Measurements from ENCODE around the gene RBM38. TPM values are rescaled to one million over a fixed set of nuclear protein-coding genes. Genes with fewer than 3 reads are reported as not detected.

The RBM38 gene
- total and polyA plus RNA-seq, 10 of the 15 experiments (the other 5 are each of a cell fraction or from before 2014, with no cell fraction given), result 0.32 to 118 (median 25.2) TPM

GRCh38 chr20:57392512-57393271 lies 1.5 kb downstream of the RBM38 start (continued):
- TF ChIP-seq ZBTB11 (CRISPR knock-in tag; IDR thresholded peaks at IDR 0.05) (no peak), SIN3A (IDR thresholded peaks at IDR 0.05; ENCODE audit: low read depth, low read length) (peak; percentile 80; the same call in 1 of the 2 replicates), ZNF384 (IDR thresholded peaks at IDR 0.05; ENCODE audit: borderline replicate concordance, low read depth, low read length) (no peak), IKZF1 (conservative IDR thresholded peaks at IDR 0.05) (peak; percentile 82), NKRF (conservative IDR thresholded peaks at IDR 0.05) (peak; percentile 68), BHLHE40 (IDR thresholded peaks at IDR 0.05; ENCODE audit: borderline replicate concordance in 1 of 2, low read depth in 2 of 2, low read length in 1 of 2) (peak; percentile 83 to 88), NBN (IDR thresholded peaks at IDR 0.05) (peak; percentile 55; the same call in 1 of the 2 replicates), MEF2B (IDR thresholded peaks at IDR 0.05; ENCODE audit: partially characterized antibody, poor library complexity, severe bottlenecking) (peak; percentile 51), EP300 (IDR thresholded peaks at IDR 0.05; ENCODE audit: borderline replicate concordance in 1 of 2, control insufficient read depth in 1 of 2, low read depth in 2 of 2, low read length in 2 of 2) (peak; percentile 56 to 59; a peak in 2 of 4 replicates), BACH1 (IDR thresholded peaks at IDR 0.05; ENCODE audit: borderline replicate concordance) (peak; percentile 65; the same call in 1 of the 2 replicates), GATAD2B (conservative IDR thresholded peaks at IDR 0.05; ENCODE audit: low read depth) (peak; percentile 66; the same call in 1 of the 2 replicates), TCF3 (IDR thresholded peaks at IDR 0.05; ENCODE audit: borderline replicate concordance, insufficient read depth, low read depth, low read length) (peak; percentile 80; the same call in 1 of the 2 replicates), BCL11A (IDR thresholded peaks at IDR 0.05; ENCODE audit: low read depth, low read length) (0 out of 2 replicates have a peak, but pooled peaks have one; percentile 2), POU2F2 (IDR thresholded peaks at IDR 0.05; ENCODE audit: borderline replicate concordance, low read depth, low read length) (peak; percentile 22; the same call in 1 of the 3 replicates), MXI1 (IDR thresholded peaks at IDR 0.05; ENCODE audit: low read depth, low read length) (peak; percentile 65), POLR2A (IDR thresholded peaks at IDR 0.05; ENCODE audit: low read depth, low read length) (peak; percentile 71), EZH2 (IDR thresholded peaks at IDR 0.05; ENCODE audit: borderline replicate concordance, control insufficient read depth, low read depth, low read length) (no peak), PAX5 (IDR thresholded peaks at IDR 0.05; ENCODE audit: borderline replicate concordance, low read depth, low read length) (0 out of 2 replicates have a peak, but pooled peaks have one; percentile 11), DPF2 (IDR thresholded peaks at IDR 0.05) (peak; percentile 73), ATF7 (IDR thresholded peaks at IDR 0.05; ENCODE audit: low read depth) (peak; percentile 38; the same call in 1 of the 2 replicates), SP1 (IDR thresholded peaks at IDR 0.05; ENCODE audit: low read depth, low read length) (peak; percentile 11), SPI1 (IDR thresholded peaks at IDR 0.05; ENCODE audit: borderline replicate concordance, insufficient read depth, low read depth, low read length) (peak; percentile 80; the same call in 1 of the 2 replicates), PKNOX1 (IDR thresholded peaks at IDR 0.05) (peak; percentile 77), HDGF (IDR thresholded peaks at IDR 0.05) (0 out of 2 replicates have a peak, but pooled peaks have one; percentile 48)

All from GM12878 (cell line).